ENCODE measurements around the gene TBC1D1.

Gene TBC1D1

DNA sequence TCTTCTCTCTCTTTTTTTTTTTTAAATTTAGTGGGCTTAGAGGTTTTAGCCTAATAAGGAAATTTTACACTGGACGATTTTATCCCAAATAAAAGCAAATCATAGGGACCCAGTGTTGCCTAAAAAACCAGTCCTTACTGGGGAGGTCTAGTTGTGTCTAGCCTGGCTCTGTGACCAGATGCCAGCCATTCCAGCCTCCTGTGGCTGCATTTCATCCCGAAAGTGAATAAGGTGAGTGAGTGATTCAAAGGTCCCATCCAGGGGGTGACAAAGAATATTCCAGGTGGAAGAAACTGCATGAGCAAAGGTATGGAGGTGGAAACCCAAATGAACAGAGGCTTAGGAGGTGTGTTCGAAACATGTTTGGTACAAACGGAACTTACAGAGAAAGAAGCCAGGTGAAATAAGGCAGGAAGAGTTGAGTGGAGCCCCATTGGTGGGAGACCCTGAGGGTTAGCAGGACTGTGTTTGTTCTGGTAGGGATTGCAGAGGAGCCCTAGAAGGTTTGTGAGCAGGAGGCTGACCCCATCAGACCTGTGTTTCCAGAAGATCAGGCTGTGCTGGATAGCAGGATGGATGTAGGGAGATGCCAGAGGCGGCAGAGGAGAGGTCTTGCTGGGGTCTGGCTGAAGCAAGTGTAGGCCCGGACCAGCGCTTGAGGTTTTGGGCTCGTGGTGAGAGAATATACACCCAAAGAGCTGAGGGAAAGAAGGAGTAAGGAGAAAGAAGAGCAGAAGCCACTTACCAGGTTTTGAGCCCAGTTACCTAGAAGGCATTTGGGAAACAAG lies 100.9 kb downstream of the TBC1D1 start:
- no peak for DNase-seq (ENCODE audit: low spot score)

DNA sequence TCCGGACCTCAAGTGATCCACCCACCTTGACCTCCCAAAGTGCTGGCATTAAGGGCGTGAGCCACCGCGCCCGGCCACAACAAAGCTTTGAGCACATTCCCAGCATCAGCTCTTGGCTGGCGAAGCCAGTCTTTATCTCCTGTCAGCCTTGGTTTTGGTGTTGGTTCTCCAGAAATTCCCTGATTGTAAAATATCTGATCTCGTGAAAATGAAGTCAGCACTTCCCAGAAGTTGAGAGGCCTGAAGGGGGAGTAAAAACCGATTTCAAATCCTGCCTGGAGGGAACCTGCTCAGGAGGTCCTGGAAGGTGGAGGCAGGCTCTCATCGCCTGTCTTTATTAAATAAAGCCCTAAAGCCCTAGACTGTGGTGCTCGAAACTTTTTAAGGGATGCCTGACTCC lies 102.9 kb downstream of the TBC1D1 start:
- no peak for DNase-seq (ENCODE audit: low spot score)

DNA sequence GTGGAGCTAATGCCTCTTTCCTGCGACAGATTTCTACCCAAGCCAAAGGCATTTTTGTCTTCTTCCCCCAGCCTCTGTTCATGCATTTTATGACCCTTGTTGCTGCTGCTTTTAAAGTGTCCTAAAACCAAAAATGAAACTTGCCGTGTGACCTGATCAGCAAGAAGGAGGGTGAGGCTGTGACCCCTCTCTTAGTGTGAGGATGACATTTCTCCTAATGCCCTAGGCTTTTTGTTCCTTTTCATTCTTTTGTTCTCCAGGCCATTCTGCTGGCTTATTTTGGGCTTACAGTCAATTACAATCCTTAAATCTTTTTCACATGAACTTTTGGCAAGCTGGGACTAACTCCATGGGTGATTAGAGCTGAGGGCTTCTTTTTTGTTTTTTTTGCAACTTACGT lies 103.7 kb downstream of the TBC1D1 start:
- DNase-seq (ENCODE audit: low spot score) = no peak

DNA sequence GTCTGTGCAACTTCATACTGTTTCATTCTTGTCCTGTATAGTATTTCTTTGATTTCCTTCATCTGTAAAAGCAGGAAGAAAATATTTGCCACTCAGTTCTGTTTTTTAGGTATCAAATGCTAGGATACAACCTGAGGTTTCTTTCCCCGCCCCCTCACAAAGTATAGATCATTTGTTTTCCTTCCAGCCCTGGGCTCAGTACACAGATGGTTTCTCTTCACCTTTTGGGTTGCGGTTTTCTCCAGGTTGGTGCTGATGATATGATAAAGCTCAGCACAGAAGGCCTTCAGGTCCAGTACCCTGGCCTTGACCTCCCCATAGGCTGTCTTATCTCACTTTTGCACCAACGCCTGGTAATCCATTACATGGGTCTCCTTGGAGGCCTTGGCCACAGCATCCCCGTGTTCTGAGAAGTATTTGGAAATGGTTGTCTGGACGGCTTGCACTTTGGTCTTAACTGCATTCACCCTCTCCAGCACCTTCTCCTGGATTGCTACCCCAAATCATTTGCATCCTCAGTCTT lies 104.5 kb downstream of the TBC1D1 start:
- DNase-seq (ENCODE audit: low spot score) = no peak

DNA sequence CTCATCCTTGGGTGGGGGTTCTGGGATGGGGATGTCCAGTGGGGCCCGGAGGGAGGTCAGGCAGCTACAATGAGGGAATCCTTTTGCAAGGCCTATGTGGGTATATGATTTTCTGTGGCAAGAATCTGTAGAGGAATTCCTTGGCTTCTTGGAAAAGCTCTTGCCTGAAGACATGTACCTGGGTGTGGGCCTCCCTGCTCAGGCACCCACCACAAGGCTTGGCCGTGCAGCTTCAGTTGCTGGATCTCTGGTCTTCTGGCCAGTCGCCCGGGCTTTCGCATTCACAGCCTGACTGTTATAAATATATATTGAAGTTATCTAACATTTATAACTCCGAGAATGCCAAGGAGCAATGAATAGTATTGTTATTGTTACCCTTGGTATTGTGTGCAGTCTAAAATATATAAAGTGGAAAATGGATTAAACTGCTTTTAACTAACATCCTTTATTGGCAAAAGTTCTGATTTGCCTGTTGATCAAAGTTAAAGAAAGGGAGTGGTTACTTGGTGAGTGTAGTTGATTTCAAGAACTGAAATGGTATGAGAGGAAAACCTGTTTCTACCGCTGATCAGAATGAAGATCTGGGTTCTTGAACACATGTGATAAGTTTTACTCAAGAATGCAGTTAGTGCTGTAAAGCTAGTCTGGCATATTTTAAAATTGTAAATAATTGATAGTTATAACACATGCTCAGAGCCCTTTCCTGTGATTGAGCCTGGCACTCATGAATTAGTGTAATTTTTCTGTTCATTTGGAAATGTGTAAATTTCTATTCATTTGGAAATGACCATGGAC lies 105.3 kb downstream of the TBC1D1 start:
- DNase-seq (ENCODE audit: low spot score) = no peak

DNA sequence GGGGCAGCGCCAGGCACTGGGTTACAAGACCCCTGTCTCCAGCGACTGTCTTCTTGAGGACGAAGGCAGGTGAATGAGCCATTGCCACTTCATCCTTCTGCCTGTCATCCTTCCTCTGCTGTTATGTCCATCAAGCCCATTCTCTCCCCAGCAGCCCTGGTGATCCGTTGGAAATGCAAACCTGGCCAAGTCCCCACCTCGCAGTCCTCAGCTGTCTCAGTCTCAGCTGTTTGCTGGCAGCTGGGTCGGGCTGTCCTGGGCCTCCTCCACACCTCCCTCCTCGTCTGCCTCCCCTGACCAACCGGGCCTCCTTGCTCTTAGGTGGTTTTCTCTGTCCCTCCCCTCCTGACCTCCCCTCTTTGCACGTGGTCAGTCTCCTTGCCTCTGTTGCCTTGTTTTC lies 107.3 kb downstream of the TBC1D1 start:
- no peak for DNase-seq (ENCODE audit: low spot score)

DNA sequence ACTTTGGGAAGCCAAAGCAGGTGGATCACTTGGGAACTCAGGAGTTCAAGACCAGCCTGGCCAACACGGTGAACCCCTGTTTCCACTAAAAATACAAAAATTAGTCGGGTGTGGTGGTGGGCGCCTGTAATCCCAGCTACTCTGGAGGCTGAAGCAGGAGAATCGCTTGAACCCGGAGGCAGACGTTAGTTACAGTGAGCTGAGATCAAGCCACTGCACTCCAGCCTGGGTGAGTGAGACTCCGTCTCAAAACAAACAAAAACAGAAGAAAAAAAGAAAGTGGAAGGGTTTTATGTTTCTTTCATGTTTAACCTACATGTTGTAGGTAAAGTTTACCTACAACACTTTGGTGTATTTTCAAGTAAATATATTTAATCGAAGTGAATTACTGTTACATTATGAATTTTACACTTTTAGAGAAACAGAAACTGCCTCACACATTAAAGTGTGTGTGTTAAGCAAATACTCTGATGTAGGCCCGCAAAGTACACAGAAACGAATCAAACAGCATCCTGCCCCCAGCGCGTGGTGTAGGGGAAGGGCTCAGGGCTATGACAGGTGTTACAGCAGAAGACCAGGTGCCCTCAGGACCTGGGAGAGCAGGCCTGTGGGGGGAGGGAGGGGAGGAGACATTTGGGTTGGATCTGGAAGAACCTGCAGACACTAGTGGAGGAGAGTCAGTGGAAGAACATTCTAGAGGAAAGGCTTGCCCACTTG lies 108.3 kb downstream of the TBC1D1 start:
- no peak for DNase-seq (ENCODE audit: low spot score)

DNA sequence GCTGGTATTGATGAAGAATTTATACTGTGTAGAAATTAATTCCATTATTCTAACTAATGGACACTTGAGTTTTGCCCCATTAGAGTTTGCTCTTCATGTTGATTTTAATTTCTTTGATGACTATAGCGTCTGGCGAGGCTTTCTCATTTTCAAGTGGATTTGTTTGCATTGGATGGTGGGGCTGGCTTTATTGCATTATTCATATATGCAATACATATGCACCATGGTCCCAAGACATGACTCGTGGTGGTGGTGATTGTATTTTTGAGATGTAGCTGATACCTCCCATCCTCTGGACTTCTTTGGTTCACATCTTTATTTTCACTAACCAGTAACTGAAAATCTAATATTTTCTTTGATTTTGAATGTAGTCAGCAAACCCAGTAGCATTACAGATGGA lies 109.1 kb downstream of the TBC1D1 start:
- DNase-seq (ENCODE audit: low spot score) = no peak

DNA sequence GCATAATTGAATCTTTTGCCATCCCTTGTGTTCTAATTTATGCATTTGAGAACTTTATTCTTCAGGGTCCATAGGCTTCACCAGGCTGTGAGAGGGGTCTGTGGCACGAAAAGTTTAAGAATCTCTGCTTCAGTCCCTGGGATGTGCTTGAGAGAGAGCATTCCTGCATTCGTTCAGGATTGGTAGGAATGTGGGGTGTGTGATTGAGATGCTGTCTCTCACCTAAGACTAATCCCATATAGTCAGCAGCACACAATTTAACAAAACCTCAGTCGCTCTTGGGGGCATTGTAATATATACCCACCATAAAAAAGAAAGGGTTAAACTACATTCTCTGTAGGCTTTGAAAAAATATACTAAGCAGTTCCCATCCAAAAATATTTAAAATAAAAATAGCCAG lies 111.0 kb downstream of the TBC1D1 start:
- no peak for DNase-seq (ENCODE audit: low spot score)

DNA sequence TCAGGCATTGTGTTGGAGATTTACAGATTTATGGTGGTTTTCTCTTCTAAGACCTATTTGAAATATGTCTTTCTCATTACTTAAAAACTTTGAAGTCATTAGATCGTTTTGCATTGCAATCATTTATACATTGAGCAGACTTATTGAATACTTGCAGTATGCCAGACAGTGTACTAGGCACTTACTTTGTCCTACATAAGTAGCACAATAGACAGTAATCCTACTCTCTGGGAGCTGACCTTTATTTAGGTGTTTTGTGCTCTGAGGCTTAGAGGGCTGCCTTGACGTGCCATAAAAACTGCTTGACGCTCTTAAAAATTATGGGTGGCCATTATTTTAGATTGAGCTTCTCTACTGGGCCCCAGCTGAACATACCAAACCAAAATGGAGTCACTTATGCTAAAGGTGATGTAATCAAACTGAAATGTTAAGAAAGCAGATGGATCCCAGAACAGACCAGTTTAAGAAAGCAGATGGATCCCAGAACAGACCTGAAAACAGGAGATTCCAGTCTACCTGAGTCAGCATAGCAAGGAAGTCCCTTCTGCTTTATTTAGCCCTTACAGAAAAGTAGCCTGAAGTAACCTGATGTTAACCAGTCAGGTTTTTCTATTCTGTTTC lies 111.7 kb downstream of the TBC1D1 start:
- DNase-seq (ENCODE audit: low spot score) = no peak

DNA sequence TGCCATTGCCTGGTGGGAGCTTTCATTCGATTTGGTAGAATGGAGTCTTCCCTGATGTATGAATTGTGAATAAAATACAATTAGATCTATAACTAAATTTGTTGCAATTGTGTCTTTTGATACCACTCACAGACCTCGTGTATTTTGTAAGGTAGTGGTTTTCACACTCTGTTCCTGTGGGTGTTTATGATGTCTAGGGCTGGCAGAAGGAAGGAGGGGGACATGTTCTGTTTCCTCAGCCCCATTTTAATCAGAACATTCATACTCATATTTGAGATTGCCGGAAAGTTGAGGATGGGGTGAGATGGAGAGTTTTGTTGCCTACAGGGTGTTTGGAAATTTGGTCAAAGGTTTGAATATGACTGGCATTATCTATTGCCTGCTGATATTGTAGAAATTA lies 112.2 kb downstream of the TBC1D1 start:
- DNase-seq (ENCODE audit: low spot score) = no peak

DNA sequence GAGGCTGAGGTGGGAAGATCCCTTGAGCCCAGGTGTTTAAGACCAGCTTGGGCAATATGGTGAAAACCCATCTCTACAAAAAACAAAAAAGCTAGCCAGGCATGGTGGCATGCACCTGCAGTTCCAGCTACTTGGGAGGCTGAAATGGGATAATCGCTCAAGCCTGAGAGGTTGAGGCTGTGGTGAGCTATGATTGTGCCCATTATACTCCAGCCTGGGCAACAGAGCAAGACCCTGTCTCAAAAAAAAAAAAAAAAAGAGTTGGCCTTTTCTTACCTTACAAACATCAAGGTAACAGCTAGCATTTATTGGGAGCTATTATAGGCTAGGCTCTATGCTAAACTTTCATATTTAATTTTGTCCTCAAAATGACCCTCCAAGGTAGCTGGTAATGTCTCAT lies 112.7 kb downstream of the TBC1D1 start:
- DNase-seq (ENCODE audit: low spot score) = no peak

DNA sequence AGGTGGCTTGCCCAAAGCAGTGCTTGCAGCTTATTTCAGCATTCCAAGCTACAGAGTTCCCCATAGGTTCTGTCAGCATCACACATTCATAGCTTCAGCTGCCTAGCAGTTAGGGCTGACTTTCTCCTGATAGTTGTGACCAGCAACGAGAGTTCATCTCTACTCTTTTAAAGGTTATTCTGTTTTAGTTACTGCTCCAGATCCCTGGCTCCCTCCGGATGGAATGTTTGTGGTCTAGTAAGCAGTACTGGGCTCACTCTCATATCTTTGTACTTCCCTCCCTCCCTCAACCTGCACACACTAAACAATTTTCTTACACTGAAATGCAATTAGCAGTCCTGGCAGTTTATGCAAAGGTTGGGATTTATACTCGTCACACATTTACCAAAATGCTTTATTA lies 113.2 kb downstream of the TBC1D1 start:
- no peak for DNase-seq (ENCODE audit: low spot score)

DNA sequence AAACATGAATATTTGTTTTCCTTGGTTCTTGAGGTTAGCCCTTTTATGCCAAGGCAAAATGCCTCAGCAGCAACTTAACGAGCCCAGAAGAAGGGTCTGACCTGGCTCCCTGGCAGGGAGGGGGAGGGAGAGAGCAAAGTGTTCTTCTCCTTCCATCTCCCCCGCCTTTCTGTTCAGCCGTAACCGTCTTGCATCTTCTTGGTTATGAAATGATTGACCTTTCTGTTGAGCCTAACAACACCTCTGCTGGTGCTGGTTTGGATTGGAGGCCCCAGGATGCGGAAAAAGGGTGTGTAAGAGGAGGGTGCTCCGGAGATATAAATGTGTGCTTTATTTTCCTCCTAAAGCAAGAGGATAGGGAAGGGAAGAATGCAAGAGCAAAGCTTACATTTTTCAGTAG lies 114.0 kb downstream of the TBC1D1 start:
- DNase-seq (ENCODE audit: low spot score) = no peak

DNA sequence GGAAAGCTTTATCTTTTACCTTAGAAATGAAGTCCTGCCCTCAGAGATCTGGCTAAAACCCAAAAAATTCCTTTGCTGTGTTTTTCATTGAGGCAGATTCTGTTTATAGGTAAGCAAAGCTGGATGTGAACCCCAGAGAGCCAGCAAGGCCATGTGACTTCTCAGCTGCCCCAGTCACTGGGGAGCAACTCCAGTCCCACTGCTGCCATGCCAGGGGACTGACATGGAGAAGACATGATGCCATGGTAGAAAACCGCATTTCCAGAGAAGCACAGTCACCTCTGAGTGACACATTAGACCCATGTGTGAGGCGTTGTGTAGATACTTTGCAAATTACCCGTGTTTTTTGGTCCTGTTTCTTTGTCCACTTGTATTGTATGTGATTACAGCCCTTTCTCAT lies 114.8 kb downstream of the TBC1D1 start:
- no peak for DNase-seq (ENCODE audit: low spot score)

DNA sequence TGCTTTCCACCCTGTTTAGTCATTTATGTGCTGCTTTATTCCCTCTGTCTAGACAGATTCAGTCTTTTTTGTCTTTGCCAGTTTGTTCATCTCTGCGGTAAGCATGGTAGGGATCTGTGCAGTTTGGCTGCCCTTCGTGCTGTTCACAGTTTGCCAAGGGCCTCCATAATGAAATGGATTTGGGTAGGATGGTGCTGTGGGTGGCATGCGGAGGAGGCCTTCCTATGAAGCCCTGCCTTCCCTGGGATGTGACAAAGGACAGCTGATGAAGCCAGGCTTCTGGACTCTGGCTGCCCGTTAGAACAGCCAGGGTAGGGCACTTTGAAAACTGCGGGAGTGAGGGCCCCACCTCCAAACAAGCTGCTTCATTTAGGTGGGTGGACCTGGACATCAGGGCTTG lies 116.8 kb downstream of the TBC1D1 start:
- DNase-seq (ENCODE audit: low spot score) = no peak

DNA sequence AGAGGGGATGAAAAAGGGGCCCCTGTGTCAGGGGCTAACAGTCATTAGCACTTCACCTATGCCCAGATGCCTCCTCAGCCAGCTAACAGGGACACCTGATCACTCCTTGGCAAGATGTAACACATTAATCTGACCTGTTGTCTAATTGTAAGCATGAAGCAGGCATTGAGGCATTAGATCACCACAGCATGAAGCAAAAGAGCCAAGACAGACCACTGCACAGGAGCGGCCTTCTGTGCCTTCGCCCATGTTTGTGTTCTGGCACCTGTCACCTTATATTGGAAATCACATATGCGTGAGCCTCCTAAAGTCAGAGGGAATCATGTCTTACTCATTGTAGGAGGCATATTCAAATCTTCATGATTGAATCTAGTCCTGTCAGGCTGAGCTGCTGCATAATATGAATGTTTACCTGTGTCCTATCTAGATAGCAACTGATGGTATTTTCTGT lies 117.7 kb downstream of the TBC1D1 start:
- no peak for DNase-seq (ENCODE audit: low spot score)

DNA sequence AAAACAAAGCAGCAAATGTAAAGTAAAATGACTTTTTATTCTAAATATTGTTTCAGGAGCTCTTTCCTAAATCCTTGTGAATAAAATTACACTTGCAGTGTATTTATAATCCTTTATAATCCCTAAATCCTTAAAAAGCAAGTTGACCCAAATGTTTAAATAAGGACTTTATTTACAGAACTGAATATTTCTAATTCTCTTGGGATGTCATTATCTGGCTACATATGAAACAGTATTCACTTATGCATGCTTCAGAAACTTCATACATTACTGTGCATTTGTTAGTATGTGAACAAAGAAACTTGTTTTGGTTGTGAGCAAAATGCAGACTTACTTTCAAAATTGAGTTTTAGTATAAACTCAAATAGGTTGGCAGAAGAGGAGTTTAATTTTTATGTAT lies 118.5 kb downstream of the TBC1D1 start:
- no peak for DNase-seq (ENCODE audit: low spot score)

DNA sequence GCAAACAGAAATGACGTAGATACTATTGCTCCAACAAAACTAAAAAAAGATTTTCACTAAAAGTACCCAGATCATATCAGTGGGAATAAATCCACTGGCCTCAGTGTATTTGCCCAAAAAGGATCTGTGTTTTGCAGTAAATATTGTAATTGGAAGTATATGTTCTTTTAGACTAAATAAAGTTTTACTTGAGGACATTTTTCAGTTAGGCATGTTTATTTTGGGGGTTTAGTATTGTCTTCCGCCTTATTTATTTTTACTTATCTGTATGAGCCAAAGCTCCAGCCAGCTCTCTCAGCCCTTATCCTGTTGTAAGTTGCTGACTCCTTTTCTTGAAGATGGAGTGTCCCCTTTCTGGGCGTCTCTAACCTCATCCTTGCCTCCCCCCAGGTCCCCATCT lies 119.1 kb downstream of the TBC1D1 start:
- no peak for DNase-seq (ENCODE audit: low spot score)

DNA sequence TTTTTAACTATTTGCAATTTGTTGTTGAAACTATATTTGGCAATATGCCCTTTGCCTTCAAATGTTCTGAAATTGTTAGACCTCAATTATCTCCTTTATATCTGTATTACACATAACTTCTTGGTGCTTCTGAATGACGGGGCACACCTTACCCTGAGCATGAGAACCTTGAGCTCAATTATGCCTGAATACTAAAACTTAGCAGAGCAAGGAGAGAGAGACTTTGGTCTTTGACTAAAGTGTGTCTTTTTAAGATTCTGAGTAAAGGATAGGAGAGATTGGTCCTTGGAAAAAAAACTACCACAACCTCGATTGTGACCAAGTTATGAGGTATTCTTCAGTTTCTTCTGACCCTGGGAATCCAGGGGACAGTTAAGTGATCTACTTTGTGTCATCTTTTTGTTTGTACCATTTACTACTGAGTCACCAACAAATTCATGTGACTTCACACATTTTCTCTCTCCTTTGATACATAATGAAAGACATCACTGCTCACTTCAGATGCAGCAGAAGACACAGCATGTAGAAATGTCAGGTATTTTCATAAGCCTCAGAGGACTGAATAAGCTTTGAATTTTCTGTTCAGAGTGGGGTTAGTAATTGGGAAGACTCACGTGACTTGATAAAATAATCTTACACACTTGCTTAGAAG lies 120.8 kb downstream of the TBC1D1 start:
- no peak for DNase-seq (ENCODE audit: low spot score)

DNA sequence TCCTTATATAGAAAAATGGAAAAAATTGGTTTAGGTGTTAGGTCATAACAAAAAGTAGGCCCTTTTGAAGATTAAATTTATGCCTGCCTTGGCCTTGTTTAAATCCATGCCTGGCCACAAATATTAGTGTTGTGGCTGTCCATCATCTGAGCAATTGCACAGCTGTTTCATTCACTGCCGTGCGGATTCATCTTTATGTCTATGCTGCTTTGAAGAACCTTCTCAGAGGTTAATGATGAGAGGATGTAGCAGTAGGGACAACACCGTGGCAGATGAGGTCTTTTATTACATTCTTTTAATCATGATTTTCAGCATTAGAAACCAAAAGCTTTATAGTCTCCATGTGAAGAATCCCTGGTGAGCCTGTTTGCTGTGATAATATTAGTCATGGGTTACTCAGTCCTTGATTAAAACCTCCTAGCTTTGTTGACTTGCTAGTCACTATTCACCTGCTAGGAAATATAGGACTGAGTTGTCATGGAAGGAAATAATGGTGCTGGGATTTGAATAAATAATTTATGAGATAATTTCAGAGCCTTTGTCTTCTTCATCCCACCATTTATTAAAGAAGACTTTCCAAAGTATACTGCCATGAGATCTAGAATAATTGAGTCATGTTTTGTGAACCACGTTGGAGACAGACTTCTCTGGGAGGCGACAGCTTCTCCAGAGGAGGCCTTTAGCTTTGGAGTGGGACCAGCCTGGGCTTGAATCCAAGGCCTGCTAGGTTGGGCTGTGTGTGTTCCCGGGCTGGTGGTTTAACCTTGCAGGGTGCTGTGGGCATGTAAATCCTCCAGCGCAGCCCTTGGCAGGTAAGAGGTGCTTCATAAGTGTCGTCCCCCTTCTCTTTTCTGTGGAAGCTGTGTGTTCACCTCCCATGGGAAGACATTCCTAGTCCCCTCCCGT lies 122.8 kb downstream of the TBC1D1 start:
- no peak for DNase-seq (ENCODE audit: low spot score)

Measured in putamen (tissue), 1 donor.